HG03575 (cell line): Measurements from ENCODE around the gene IGSF6.
A peak's percentile ranks its signal among the peaks of the same experiment; 100 is the strongest.
"Not testable (repeated sequence)": the region's sequence is repeated elsewhere in the genome, so short reads cannot be mapped to it uniquely, and the experiment has no call there.

Source experiments
- ATAC-seq: cut with Tn5 transposase; IDR thresholded peaks from one replicate; pipeline ENCODE4 v1.9.1; 2021; ENCODE audit not compliant: unreplicated experiment, insufficient number of reproducible peaks, low FRiP score; ENCODE audit errors: extremely low read depth

Gene IGSF6

DNA sequence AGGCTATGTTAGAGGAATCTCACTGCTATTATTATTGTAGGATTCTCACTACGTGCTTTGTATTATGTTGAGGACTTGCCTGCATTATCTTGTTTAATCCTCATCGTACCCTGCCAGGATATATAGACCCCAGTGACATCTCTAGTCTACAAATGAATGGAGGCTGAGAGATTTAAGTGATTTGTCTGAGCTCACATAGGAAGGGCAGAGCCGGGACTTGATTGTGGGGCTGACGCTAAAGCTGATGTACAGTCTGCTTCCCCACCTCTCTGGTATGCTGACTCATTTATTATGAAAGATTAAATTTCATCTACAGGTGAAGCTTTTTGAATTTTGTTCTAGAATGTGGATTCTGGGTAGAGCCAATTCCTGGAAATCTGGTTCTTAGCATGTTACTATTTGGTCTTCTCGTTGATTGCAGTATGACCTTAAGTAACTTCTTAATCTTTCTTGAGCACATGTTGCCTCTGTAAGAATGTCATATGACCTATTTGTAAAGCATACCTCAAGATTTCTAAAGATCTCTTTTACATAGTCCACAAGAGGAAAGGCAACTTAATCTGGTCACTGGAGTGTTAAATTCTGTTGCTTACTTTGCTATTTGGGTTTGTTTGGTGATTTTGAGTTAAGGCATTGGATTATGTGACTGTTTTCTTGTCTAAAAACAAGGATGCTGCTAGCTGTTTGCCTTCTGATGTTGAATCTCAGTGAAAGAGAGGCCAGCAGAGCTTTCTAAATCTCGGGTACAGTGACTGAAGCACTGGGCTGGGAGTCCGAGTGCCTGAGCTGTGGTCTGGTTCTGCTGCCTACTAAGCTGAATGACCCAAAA, 40.6 kb downstream of the IGSF6 start:
- no peak for ATAC-seq

DNA sequence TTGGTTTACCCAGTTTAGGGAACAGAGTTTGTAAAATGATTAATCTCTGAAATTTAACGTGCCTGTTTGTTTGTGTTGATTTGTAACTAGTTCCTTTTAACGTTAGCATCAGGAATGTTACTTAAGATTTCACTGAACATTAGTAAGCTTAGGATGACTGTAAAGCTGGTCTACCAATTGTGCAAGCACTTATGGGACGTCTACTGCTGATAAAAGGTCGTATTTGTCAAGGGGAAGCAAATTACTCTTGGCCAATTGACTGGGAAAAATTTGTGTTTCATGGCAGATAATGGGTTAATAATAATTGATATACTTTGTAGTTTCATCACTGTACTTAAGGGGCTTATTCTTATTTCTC, 41.2 kb downstream of the IGSF6 start:
- no peak for ATAC-seq

DNA sequence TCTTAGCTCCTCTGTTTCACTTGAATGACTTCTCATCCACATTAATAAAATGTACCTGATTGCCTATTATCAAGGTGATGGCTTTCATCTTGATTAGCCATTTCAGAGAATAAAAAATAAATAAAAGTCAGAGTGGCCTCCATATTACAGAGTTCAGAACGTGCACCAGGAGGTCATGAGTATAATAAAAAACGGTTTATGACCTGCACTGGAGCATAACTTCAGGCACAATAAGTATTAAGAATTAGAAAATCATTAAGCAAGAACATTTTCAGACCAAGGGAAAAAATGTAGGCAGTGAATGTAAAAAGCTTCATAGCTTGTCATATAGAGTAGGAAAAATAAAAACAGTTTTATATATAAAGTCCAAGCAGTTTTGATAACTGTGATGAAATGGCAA, 41.6 kb downstream of the IGSF6 start:
- ATAC-seq, result no peak

DNA sequence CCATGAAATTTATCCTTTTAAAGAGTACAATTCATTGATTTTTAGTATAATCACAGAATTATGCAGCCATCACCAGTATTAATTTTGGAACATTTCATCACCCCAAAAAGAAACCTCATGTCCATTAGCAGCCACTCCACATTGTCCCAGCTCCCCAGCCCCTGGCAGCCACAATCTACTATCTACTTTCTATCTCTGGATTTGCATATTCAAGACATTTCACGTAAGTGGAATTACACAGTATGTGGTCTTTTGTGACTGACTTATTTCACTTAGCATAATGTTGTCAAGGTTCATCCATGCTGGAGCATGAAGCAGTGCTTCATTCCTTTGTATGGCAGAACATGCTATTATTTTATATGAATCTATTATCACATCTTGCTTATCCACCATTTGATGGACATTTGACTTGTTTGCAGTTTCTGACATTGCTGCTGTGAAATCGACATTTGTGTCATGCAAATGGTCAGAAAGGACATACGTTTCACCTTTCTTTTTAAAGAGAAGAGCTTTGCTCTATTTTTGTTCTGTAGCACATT, 42.3 kb downstream of the IGSF6 start:
- no peak for ATAC-seq

- ATAC-seq, result no peak
These were observed 43.6 kb downstream of the IGSF6 start for GRCh38 chr16:21608639-21609328.

DNA sequence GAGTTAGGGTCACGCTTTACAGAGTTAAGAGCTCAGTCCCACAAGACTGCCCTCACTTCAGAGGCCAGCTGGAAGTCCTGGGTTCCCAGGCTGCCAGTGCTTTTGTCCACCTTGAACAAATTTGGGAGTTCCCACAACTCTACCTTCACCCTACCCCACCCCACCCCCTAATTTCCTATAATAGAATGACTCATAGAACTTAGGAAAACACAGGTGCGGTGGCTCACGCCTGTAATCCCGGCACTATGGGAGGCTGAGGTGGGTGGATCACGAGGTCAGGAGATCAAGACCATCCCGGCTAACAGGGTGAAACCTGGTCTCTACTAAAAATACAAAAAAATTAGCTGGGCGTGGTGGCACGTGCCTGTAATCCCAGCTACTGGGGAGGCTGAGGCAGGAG, 46.6 kb downstream of the IGSF6 start:
- ATAC-seq, result not testable (repeated sequence)

- ATAC-seq, result no peak
These were observed 48.5 kb downstream of the IGSF6 start for GRCh38 chr16:21603928-21604327.

GRCh38 chr16:21602785-21603184, 49.6 kb downstream of the IGSF6 start:
- ATAC-seq, result no peak

GRCh38 chr16:21600031-21600773, 52.2 kb downstream of the IGSF6 start:
- no peak for ATAC-seq

DNA sequence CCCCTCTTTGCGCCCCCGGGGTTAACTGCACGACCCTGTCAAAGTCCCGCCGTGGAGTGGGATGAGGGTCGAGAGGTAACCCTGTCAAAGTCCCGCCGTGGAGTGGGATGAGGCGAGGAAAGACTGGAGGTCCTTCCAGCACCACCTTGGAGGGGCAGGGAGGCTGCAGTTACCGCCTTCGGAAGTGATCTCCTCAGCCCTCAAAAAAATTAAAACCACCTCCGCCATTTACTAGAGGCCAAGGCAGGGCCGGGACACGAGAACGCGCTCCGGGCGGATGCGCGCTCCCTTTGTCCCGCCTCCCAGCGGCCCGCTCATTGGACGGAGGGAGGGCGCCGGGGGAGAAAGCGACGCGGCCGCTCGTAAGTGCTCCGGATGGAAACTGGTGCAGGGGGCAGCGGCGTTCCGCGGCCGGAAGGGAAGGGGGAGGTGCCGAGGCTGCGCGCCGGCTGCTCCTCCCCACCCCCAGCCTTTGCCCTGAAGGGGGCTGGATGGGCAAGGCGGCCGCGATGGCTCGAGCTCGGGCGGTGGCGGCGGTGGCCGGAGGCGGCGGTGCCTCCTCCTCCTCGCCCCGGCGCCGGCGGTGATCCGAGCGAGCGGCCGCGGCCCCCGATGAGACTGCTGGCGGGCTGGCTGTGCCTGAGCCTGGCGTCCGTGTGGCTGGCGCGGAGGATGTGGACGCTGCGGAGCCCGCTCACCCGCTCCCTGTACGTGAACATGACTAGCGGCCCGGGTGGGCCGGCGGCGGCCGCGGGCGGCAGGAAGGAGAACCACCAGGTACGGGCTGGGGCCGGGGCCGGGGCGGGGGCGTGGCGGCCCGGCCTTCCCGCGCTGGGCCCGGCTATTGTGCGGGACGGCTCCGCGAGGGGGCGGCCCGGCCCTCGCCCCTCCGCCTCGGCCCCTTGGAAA, 53.0 kb downstream of the IGSF6 start, which contains the start of gene METTL9:
TSS of gene METTL9 (plus strand) at position 456 of the 909 bp plus-strand sequence. CDS start at position 613, 157 bp downstream.
- ATAC-seq, result peak; percentile 48

GRCh38 chr16:21598701-21599121, 53.7 kb downstream of the IGSF6 start:
- ATAC-seq, result no peak

- ATAC-seq, result no peak
These were observed 54.2 kb downstream of the IGSF6 start for GRCh38 chr16:21598206-21598605.

GRCh38 chr16:21597561-21598030, 54.8 kb downstream of the IGSF6 start:
- no peak for ATAC-seq

GRCh38 chr16:21593530-21594289, 58.7 kb downstream of the IGSF6 start:
- no peak for ATAC-seq

DNA sequence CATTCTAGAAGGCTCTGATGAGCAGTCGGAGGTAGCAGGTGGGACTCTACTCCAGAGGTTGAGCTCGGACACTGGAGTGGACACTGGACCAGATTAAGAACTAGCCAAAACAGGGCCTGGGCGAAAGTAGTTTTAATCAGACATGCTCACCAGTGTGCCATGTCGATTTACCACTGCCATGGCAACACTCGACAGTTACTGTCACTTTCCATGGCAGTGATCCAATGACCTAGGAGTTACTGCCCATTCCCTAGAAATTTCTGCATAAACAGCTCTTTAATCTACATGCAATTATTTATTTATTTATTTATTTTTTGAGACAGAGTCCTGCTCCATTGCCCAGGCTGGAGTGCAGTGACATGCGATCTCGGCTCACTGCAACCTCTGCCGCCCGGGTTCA, 60.2 kb downstream of the IGSF6 start:
- ATAC-seq, result no peak

- no peak for ATAC-seq
These were observed 61.6 kb downstream of the IGSF6 start for GRCh38 chr16:21590796-21591195.

- no peak for ATAC-seq
These were observed 62.1 kb downstream of the IGSF6 start for GRCh38 chr16:21590287-21590686.

DNA sequence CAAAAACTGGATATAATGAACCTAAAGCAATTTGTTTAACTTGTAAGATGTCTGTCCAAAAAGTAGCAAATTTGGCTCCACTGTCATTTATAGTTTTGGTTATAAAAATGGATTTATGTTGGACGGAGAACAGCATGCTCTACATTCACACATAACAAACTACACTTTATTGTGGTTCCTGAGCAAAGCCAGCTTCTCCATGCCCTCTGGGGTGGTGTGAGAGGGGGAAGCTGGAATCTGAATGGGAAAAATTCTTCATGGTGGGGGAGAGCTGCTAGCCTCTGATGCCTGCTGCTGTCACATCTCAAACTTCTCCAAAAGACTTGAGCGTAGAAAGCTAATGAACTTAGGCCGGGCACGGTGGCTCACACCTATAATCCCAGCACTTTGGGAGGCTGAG, 62.9 kb downstream of the IGSF6 start:
- ATAC-seq, result no peak
